NCI-H128 (cell line): ENCODE measurements around the gene CORO6.

Experiments used
- DNase-seq: peaks from one replicate; lab custom pipeline; 2025; ENCODE audit not compliant: unreplicated experiment; lab: John Stamatoyannopoulos, UW

CORO6 gene

GRCh38 chr17:29613856-29614255 lies 8.9 kb downstream of the CORO6 start:
- no peak for DNase-seq

GRCh38 chr17:29613352-29613837 lies 9.3 kb downstream of the CORO6 start:
- DNase-seq, result no peak

GRCh38 chr17:29612404-29613280 lies 10.1 kb downstream of the CORO6 start:
- no peak for DNase-seq

GRCh38 chr17:29612094-29612403 lies 10.7 kb downstream of the CORO6 start:
- no peak for DNase-seq

- no peak for DNase-seq
Observed at GRCh38 chr17:29611351-29612093, 11.2 kb downstream of the CORO6 start.

- no peak for DNase-seq
Observed at GRCh38 chr17:29610395-29610794, 12.3 kb downstream of the CORO6 start.

- DNase-seq, result no peak
Observed at GRCh38 chr17:29608986-29609385, 13.7 kb downstream of the CORO6 start.

GRCh38 chr17:29607557-29608195 lies 15.0 kb downstream of the CORO6 start:
- no peak for DNase-seq

- DNase-seq, result no peak
Observed at GRCh38 chr17:29603109-29603674, 19.5 kb downstream of the CORO6 start.

- DNase-seq, result no peak
Observed at GRCh38 chr17:29597361-29598172, 25.1 kb downstream of the CORO6 start.

- DNase-seq, result no peak
Observed at GRCh38 chr17:29596811-29597210, 25.9 kb downstream of the CORO6 start.

- DNase-seq, result no peak
Observed at GRCh38 chr17:29595943-29596774, 26.6 kb downstream of the CORO6 start.

GRCh38 chr17:29595107-29595942 lies 27.4 kb downstream of the CORO6 start:
- DNase-seq, result no peak

- no peak for DNase-seq
Observed at GRCh38 chr17:29594519-29595090, 28.1 kb downstream of the CORO6 start.

- no peak for DNase-seq
Observed at GRCh38 chr17:29593591-29594518, 28.9 kb downstream of the CORO6 start.

- DNase-seq, result peak; percentile 50
Observed at GRCh38 chr17:29592850-29593551, 29.7 kb downstream of the CORO6 start, which contains the start of gene ANKRD13B. Gene ANKRD13B (plus strand): TSS chr17:29593132. CDS start chr17:29593622, 490 bp downstream.
